ENCODE measurements around the gene XYLT1. TPM values are rescaled to one million over a fixed set of nuclear protein-coding genes. Genes with fewer than 3 reads are reported as not detected.
A peak's percentile ranks its signal among the peaks of the same experiment; 100 is the strongest.

XYLT1 gene
- total and polyA plus RNA-seq, 2 of the 13 experiments (the other 11 are each of a cell fraction or from before 2014, with no cell fraction given), result not detected

DNA sequence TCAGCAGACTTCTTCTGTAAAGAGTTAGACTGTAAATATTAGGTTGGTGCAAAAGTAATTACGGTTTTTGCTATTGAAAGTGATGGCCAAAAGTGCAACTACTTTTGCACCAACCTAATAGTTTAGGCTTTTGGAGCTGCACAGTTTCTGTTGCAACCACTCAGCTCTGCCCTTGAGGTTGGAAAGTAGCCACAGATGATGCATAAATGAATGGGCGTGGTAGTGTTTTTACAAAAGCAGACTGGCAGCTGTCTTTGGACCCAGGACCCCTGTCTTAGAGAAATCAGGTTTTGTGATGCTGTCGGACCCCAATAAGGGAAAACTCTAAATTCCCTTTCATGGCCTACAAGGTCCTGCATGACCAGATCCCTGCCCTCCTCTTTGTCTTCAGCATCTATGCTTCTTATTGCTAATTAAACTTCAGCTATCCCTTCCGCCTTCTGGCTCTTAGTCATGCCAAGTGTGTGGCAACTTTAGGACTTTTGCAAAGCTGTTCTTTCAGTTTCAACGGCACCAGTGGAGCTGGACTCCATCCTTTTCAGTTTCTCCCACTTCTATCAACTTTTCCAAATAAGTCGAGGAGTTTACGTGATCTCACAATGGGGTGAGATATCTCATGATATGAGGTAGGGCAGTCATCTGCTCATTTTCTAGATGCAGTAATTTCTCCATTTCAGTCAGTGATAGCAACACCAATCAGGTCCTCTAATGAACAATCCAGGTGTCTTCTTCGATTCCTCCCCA, 232.3 kb downstream of the XYLT1 start:
- H3K36me3 ChIP-seq (replicated peaks in 1 of 2; ENCODE audit: control insufficient read depth in 1 of 2, insufficient read depth in 2 of 2, low read length in 2 of 2), result no peaks in the 10 kb centered on the region
- no peaks in the 10 kb centered on the region for H3K4me1 ChIP-seq (ENCODE audit: insufficient read depth, low read length)
- no peak overlapping the region for H3K9ac ChIP-seq (ENCODE audit: insufficient read depth, low read depth, low read length)
- H3K27ac ChIP-seq (ENCODE audit: extremely low read length, insufficient read depth, low read length), result no peak overlapping the region
- ChIA-PET POLR2A (no interaction called here), CTCF (ENCODE audit: low intra/inter-chr PET ratio, low total read pairs) (no interaction called here)
- intact Hi-C loops (cut with micrococcal nuclease; ENCODE audit: unreplicated experiment), result no loop called here
- no peaks in the 10 kb centered on the region for H3K79me2 ChIP-seq (ENCODE audit: insufficient read depth, low read length)
- no peaks in the 10 kb centered on the region for H4K20me1 ChIP-seq (ENCODE audit: insufficient read depth, low read length)
- in situ Hi-C loops (cut with HindIII; ENCODE audit: extremely low pct_ligation_motif_present, low pct_unique_long_range_greater_than_20kb), result no loop called here
- H2AFZ ChIP-seq (ENCODE audit: low read length), result no peak overlapping the region
- H3K4me3 ChIP-seq (replicated peaks in 1 of 3; ENCODE audit: insufficient read depth in 1 of 3, low read depth in 2 of 3, low read length in 3 of 3), result no peak overlapping the region
- TF ChIP-seq MED8 (CRISPR knock-in tag; IDR thresholded peaks at IDR 0.05; ENCODE audit: insufficient replicate concordance), result no peak
- TF ChIP-seq, protein P1, sequence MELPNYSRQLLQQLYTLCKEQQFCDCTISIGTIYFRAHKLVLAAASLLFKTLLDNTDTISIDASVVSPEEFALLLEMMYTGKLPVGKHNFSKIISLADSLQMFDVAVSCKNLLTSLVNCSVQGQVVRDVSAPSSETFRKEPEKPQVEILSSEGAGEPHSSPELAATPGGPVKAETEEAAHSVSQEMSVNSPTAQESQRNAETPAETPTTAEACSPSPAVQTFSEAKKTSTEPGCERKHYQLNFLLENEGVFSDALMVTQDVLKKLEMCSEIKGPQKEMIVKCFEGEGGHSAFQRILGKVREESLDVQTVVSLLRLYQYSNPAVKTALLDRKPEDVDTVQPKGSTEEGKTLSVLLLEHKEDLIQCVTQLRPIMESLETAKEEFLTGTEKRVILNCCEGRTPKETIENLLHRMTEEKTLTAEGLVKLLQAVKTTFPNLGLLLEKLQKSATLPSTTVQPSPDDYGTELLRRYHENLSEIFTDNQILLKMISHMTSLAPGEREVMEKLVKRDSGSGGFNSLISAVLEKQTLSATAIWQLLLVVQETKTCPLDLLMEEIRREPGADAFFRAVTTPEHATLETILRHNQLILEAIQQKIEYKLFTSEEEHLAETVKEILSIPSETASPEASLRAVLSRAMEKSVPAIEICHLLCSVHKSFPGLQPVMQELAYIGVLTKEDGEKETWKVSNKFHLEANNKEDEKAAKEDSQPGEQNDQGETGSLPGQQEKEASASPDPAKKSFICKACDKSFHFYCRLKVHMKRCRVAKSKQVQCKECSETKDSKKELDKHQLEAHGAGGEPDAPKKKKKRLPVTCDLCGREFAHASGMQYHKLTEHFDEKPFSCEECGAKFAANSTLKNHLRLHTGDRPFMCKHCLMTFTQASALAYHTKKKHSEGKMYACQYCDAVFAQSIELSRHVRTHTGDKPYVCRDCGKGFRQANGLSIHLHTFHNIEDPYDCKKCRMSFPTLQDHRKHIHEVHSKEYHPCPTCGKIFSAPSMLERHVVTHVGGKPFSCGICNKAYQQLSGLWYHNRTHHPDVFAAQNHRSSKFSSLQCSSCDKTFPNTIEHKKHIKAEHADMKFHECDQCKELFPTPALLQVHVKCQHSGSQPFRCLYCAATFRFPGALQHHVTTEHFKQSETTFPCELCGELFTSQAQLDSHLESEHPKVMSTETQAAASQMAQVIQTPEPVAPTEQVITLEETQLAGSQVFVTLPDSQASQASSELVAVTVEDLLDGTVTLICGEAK (IDR thresholded peaks at IDR 0.05), result peak; percentile 91
- TF ChIP-seq, protein P1 (CRISPR knock-in tag; IDR thresholded peaks at IDR 0.05), result no peak
- DNase-seq (ENCODE audit: low spot score) (no peak), FAIRE-seq (no peak), ATAC-seq (no peak)
- BruUV-seq (replicated peaks), result no TSS peak
- H3K4me2 ChIP-seq (ENCODE audit: low read depth, low read length), result no peak overlapping the region
- WGBS (ENCODE audit: low lambda C conversion rate), result 6% methylated on average over 8 of the region's 8 CpGs
- H3K27me3 ChIP-seq (ENCODE audit: control insufficient read depth in 1 of 2, insufficient read depth in 2 of 2, low read length in 2 of 2), result no peaks in the 10 kb centered on the region; a peak in 1 of 5 replicates
- H3K9me3 ChIP-seq (ENCODE audit: low read length), result 0 out of 2 replicates have a peak, but pooled peaks cover 6% of the 10 kb centered on the region

Data from HepG2 (cell line).